ENCODE data around the gene CARS2. TPM values are rescaled to one million over a fixed set of nuclear protein-coding genes. Genes with fewer than 3 reads are reported as not detected.

Gene CARS2
- total RNA-seq, 2 experiments from 2014 or later = 45.0 to 47.3 TPM

DNA sequence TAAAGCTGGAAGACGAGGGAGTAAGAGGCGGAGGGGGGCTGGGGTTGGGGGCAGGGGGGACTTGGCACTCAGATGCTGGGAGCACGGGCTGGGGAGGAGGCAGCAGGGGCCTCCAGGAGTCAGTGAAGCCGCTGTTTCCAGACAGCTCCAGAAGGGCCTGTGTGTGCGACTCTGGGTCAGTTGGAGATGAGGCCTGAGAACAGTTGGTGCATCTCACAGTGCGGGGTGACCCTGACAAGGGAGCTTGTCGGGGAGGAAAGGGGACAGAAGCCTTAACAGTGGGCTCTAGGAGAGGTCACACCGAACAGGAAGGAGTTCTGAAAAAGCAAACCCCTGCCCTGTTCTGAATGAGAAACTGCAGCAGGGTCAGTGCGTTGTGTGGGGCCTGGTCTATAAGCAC is 79.4 kb downstream of the CARS2 start:
- H3K36me3 ChIP-seq (ENCODE audit: insufficient read depth, low read length) = peaks cover 18% of the 10 kb centered on the region; the same call in 1 of the 2 replicates
- no peaks in the 10 kb centered on the region for H3K9me2 ChIP-seq (ENCODE audit: insufficient read depth, low read length)
- H3K4me2 ChIP-seq (ENCODE audit: low read length) = no peak overlapping the region
- POLR2A ChIA-PET = no interaction called here
- peaks cover 5% of the 10 kb centered on the region; the same call in 1 of the 2 replicates for H3K79me2 ChIP-seq (ENCODE audit: insufficient read depth, low read depth, low read length)
- DNase-seq (ENCODE audit: low spot score) = no peak
- no peak overlapping the region for H3K4me3 ChIP-seq (ENCODE audit: low read depth, low read length, poor library complexity, severe bottlenecking)
- no peaks in the 10 kb centered on the region for H3K9me3 ChIP-seq (ENCODE audit: low read length)
- no peak overlapping the region for H3K27ac ChIP-seq (ENCODE audit: low read depth, low read length, poor library complexity, severe bottlenecking)
- CTCF ChIA-PET (ENCODE audit: unreplicated experiment) = no interaction called here
- H3K4me1 ChIP-seq (ENCODE audit: insufficient read depth, low read length, poor library complexity, severe bottlenecking) = no peaks in the 10 kb centered on the region
- no peaks in the 10 kb centered on the region for H4K20me1 ChIP-seq (ENCODE audit: insufficient read depth, low read length)
- TF ChIP-seq CTCF (conservative IDR thresholded peaks at IDR 0.05; ENCODE audit: low read length) (no peak), EZH2phosphoT487 (IDR thresholded peaks at IDR 0.05; ENCODE audit: borderline replicate concordance, low read depth, low read length) (no peak)
- H2AFZ ChIP-seq (ENCODE audit: low read length) = no peak overlapping the region
- BruUV-seq (replicated peaks) = no TSS peak
- intact Hi-C loops (cut with micrococcal nuclease; ENCODE audit: unreplicated experiment) = no loop called here

GRCh38 chr13:110625771-110626321 is 80.1 kb downstream of the CARS2 start:
- Histone ChIP-seq H3K4me1 (ENCODE audit: insufficient read depth, low read length, poor library complexity, severe bottlenecking) (no peaks in the 10 kb centered on the region), H3K36me3 (ENCODE audit: insufficient read depth, low read length) (peaks cover 12% of the 10 kb centered on the region; the same call in 1 of the 2 replicates), H3K4me2 (ENCODE audit: low read length) (no peak overlapping the region), H3K27ac (ENCODE audit: low read depth, low read length, poor library complexity, severe bottlenecking) (no peak overlapping the region), H3K4me3 (ENCODE audit: low read depth, low read length, poor library complexity, severe bottlenecking) (no peak overlapping the region), H3K9me2 (ENCODE audit: insufficient read depth, low read length) (no peaks in the 10 kb centered on the region), H3K79me2 (ENCODE audit: insufficient read depth, low read depth, low read length) (peaks cover 12% of the 10 kb centered on the region; the same call in 1 of the 2 replicates), H3K9me3 (ENCODE audit: low read length) (no peaks in the 10 kb centered on the region), H4K20me1 (ENCODE audit: insufficient read depth, low read length) (no peaks in the 10 kb centered on the region), H2AFZ (ENCODE audit: low read length) (no peak overlapping the region)
- CTCF ChIA-PET (ENCODE audit: unreplicated experiment) = no interaction called here
- TF ChIP-seq CTCF (conservative IDR thresholded peaks at IDR 0.05; ENCODE audit: low read length) = no peak
- TF ChIP-seq EZH2phosphoT487 (IDR thresholded peaks at IDR 0.05; ENCODE audit: borderline replicate concordance, low read depth, low read length) = no peak
- no TSS peak for BruUV-seq (replicated peaks)
- intact Hi-C loops (cut with micrococcal nuclease; ENCODE audit: unreplicated experiment) = no loop called here
- POLR2A ChIA-PET = no interaction called here
- no peak for DNase-seq (ENCODE audit: low spot score)

All from OCI-LY7 (cell line).